Measurements from ENCODE around the gene RAPGEF2.
"Not testable (repeated sequence)": the region's sequence is repeated elsewhere in the genome, so short reads cannot be mapped to it uniquely, and the experiment has no call there.

Gene RAPGEF2

GRCh38 chr4:159137176-159137575 lies 34.3 kb downstream of the RAPGEF2 start:
- no peak for DNase-seq

- DNase-seq: no peak
Observed at GRCh38 chr4:159138436-159138835, 35.6 kb downstream of the RAPGEF2 start.

GRCh38 chr4:159141193-159141592 lies 38.3 kb downstream of the RAPGEF2 start:
- no peak for DNase-seq

DNA sequence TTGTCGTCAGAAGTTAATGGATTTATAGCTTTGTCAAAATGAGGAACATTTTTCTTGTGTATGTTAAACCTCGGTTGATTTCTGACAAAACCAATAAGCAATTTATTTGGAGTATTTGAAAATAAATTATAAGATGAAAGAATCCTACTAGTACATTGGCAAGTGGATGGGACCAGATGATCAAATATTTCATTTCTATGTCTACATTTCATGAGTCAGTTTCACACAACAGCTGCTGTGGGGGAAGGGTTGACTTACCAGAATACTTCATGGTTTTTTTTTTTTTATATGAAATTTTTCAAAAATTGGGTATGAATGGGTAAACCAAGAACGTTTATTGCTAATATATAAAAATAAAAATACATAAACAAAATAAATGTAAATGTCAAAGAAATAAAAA lies 39.4 kb downstream of the RAPGEF2 start:
- no peak for DNase-seq

GRCh38 chr4:159142681-159143384 lies 40.0 kb downstream of the RAPGEF2 start:
- no peak for DNase-seq

GRCh38 chr4:159143687-159144086 lies 40.8 kb downstream of the RAPGEF2 start:
- DNase-seq: no peak

GRCh38 chr4:159144112-159144694 lies 41.3 kb downstream of the RAPGEF2 start:
- no peak for DNase-seq

DNA sequence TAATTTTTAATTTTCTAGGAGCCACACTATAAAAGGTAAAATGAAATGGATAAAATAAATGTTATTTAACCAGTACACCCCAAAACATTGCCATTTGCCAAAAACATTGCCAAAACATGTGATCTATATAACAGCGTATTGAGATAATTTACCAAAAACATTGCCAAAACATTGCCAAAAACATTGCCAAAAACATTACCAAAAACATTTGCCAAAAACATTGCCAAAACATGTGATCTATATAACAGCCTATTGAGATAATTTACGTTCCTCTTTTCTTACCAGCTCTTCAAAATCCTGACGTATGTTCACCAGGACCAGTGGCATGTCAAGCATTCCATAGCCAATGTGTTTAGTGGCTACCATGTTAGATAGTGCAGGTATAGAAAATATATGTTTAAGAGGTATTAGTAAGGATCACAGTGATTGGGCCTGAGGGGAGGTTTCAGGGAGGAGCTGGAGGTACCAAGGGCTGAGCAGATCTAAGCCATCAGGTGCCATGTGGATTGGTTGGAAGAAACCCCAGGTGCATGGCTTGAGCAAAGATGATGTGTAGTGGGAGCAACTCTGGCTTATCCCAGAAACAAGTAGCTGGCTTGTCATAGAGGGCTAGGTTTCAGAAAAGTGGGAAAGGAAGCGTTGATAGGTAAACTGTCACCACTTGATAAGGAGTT lies 42.6 kb downstream of the RAPGEF2 start:
- no peak for DNase-seq

DNA sequence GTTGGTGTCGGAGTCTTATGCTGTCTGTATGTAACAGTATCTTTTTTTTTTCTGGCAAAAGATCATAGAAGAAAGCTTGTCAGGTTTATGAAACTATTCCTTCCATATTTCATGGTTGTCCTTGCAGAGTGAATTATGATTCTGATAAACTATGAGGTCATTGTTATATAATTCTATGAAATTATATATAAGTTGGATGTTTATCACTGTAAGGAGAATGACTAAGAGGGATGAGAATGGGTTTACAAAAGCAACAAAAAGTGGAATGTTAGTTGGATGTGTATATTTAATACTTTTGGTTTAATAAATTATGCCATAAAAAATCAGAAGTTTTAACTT lies 43.1 kb downstream of the RAPGEF2 start:
- DNase-seq: no peak

DNA sequence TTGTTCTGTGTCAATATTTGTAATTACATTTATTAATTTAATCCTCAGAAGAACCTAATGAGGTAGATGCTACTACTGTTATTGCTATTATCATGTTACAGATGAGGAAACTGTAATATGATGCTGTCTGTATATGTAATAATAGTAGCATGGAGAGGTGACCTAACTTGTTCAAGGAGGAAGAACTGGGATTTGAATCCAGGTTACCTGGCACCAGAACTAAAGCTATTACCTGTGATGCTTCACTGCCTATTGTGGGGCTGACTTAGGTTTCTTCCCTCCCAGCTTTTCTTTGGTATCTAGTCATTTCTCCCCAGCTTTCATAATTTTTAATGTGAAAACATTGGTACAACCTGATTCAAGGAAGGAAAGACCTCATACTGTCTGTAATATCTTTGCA lies 43.6 kb downstream of the RAPGEF2 start:
- no peak for DNase-seq

DNA sequence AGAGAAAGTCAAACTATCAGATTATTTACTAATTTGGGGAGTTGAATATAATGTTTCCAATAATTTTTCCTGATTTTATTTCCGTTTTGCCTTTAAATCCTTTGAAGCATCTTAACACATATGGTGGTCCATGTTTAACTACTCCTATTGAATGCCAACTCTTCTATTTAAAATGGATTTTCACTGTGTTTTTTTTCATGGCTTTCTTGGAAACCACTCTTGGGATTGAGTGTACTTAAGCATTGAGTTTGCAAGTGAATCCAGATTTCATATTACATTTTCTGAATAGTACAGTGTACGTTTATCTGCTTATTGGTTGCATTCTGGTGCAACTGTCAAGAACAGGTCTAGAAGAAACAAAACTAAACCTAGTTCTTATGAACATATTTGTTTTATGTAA lies 45.6 kb downstream of the RAPGEF2 start:
- DNase-seq: no peak

- no peak for DNase-seq
Observed at GRCh38 chr4:159149666-159150065, 46.8 kb downstream of the RAPGEF2 start.

DNA sequence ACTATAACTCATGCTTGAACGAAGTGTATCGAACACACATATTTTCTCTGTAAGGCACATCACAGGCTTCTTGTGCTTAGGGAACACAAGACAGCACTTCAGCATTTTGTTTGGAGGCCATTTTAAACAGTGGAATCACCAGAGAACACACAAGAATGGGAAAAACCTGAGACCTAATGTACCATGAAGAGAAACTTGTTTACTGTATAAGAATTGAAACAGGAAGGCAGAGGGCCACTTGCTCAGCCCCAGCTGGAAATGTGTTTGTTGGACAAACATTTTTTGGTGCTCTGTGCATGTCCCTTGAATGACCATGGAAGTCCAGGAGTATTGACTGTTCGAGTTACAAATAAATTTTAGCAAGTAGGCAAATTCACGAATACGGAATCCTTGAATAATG lies 47.5 kb downstream of the RAPGEF2 start:
- DNase-seq: no peak

GRCh38 chr4:159150821-159151390 lies 48.0 kb downstream of the RAPGEF2 start:
- no peak for DNase-seq

- DNase-seq: no peak
Observed at GRCh38 chr4:159151689-159152088, 48.8 kb downstream of the RAPGEF2 start.

DNA sequence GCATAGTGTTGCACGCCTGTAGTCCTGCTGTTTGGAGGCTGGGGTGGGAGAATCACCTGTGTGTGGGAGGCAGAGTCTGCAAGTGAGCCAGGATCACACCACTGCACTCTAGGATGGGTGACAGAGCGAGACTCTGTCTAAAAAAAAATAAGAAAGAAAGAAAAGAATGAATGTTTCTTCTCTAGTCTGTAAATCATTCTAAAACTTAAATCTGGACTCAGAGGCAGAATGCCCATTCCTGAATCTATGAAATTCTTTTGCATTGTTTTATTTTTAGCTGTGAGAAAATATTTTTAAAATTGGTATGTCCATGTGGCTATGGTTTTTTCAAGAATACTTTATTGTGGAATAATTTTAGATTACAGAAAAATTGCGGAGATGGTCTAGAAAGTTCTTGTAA lies 49.3 kb downstream of the RAPGEF2 start:
- DNase-seq: no peak

GRCh38 chr4:159153669-159154068 lies 50.8 kb downstream of the RAPGEF2 start:
- DNase-seq: no peak

GRCh38 chr4:159155119-159155518 lies 52.2 kb downstream of the RAPGEF2 start:
- DNase-seq: no peak

- DNase-seq: no peak
Observed at GRCh38 chr4:159158083-159158617, 55.3 kb downstream of the RAPGEF2 start.

GRCh38 chr4:159158985-159159384 lies 56.1 kb downstream of the RAPGEF2 start:
- DNase-seq: no peak

DNA sequence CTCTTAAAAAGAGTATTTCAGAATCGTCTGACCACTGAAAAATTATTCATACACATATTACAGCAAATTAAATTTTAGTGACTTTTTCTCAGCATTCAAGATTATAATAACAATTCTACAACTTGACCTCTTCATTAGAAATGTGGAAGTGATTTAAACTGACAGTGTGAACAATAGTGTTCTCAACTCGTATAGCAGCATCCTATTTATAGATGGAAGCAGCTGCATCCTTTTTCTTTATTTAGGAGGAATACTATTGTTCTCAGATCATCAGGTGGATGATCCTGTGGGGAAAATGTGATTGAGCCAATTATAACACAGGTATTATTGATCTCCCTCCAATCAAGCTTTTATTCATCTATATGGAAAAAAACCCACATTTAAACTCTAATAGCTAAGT lies 56.7 kb downstream of the RAPGEF2 start:
- no peak for DNase-seq

- DNase-seq: no peak
Observed at GRCh38 chr4:159160242-159160641, 57.4 kb downstream of the RAPGEF2 start.

GRCh38 chr4:159161436-159161835 lies 58.6 kb downstream of the RAPGEF2 start:
- not testable (repeated sequence) for DNase-seq

GRCh38 chr4:159162576-159162975 lies 59.7 kb downstream of the RAPGEF2 start:
- no peak for DNase-seq
